ENCODE measurements around the gene LRP1.

Gene LRP1

GRCh38 chr12:57135527-57136326 lies 7.4 kb downstream of the LRP1 start:
- H3K27me3 ChIP-seq (ENCODE audit: low read depth, low read length) = peaks cover 13% of the 10 kb centered on the region
- H3K4me2 ChIP-seq (ENCODE audit: low read length) = no peak overlapping the region
- no peaks in the 10 kb centered on the region for H3K9me3 ChIP-seq (ENCODE audit: insufficient read depth, low read length)
- no peak overlapping the region for H3K27ac ChIP-seq (ENCODE audit: low read length)
- no peak overlapping the region for H3K4me3 ChIP-seq (ENCODE audit: low read length)
- no peak overlapping the region for H3K9ac ChIP-seq (ENCODE audit: low read length)
- H2AFZ ChIP-seq (ENCODE audit: low read depth, low read length) = no peak overlapping the region
- no peaks in the 10 kb centered on the region for H4K20me1 ChIP-seq (ENCODE audit: insufficient read depth, low read length)
- H3K79me2 ChIP-seq (ENCODE audit: low read length) = no peaks in the 10 kb centered on the region
- TF ChIP-seq EZH2phosphoT487 (IDR thresholded peaks at IDR 0.05; ENCODE audit: low read depth) (no peak), CTCF (IDR thresholded peaks at IDR 0.05; ENCODE audit: low read depth, low read length) (no peak)
- peaks cover 6% of the 10 kb centered on the region for H3K4me1 ChIP-seq (ENCODE audit: low read length)
- H3K36me3 ChIP-seq (replicated peaks; ENCODE audit: low read depth, low read length) = no peaks in the 10 kb centered on the region

DNA sequence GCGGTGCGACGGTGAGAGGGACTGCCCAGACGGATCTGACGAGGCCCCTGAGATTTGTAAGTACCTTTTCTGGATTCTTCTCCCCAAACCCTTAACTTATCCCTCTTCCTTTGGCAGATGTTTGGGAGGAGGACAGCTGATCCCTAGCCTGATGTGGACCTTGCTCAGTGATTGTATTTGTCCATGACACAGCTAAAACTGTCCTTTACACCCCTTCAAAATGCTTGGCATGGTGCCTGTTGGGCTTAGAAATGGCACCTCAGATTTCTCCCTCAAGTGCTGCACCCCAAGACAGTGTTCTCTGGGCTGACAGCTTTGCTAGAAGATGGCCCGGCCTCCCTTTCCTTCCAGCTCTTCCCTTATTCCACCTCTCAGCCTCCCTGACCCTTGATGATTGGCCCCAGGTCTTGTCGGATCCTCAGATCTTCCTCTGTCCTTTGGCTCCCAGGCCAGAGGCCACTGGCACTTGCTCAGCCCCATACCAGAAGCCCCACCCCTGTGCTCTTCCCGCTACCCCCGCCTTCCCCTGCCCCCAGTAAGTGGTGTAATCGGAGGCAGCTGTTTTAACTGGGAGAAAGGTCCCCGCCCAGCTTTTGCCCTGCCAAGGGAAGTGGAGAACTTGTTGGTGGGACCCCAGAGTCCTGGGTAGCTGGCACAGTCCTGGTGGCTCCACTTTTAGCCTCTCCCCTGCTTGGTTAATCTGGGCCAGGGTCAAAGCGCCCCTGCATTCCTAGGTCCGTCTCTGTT lies 10.4 kb downstream of the LRP1 start:
- Histone ChIP-seq H3K4me2 (ENCODE audit: low read length) (no peak overlapping the region), H3K79me2 (ENCODE audit: low read length) (no peaks in the 10 kb centered on the region), H3K36me3 (replicated peaks; ENCODE audit: low read depth, low read length) (no peaks in the 10 kb centered on the region), H2AFZ (ENCODE audit: low read depth, low read length) (no peak overlapping the region), H3K4me1 (ENCODE audit: low read length) (no peaks in the 10 kb centered on the region), H3K27ac (ENCODE audit: low read length) (no peak overlapping the region), H4K20me1 (ENCODE audit: insufficient read depth, low read length) (no peaks in the 10 kb centered on the region), H3K4me3 (ENCODE audit: low read length) (no peak overlapping the region), H3K27me3 (ENCODE audit: low read depth, low read length) (0 out of 2 replicates have a peak, but pooled peaks cover 3% of the 10 kb centered on the region), H3K9ac (ENCODE audit: low read length) (no peak overlapping the region), H3K9me3 (ENCODE audit: insufficient read depth, low read length) (no peaks in the 10 kb centered on the region)
- TF ChIP-seq EZH2phosphoT487 (IDR thresholded peaks at IDR 0.05; ENCODE audit: low read depth) (no peak), CTCF (IDR thresholded peaks at IDR 0.05; ENCODE audit: low read depth, low read length) (no peak)

- Histone ChIP-seq H2AFZ (ENCODE audit: low read depth, low read length) (no peak overlapping the region), H4K20me1 (ENCODE audit: insufficient read depth, low read length) (no peaks in the 10 kb centered on the region)
These were observed 11.7 kb downstream of the LRP1 start for GRCh38 chr12:57139796-57140649.

More at GRCh38 chr12:57139796-57140649, 11.7 kb downstream of the LRP1 start:
- Histone ChIP-seq H3K4me3 (ENCODE audit: low read length) (no peak overlapping the region), H3K9ac (ENCODE audit: low read length) (no peak overlapping the region), H3K9me3 (ENCODE audit: insufficient read depth, low read length) (no peaks in the 10 kb centered on the region), H3K36me3 (replicated peaks; ENCODE audit: low read depth, low read length) (no peaks in the 10 kb centered on the region), H3K27ac (ENCODE audit: low read length) (no peak overlapping the region), H3K27me3 (ENCODE audit: low read depth, low read length) (0 out of 2 replicates have a peak, but pooled peaks cover 3% of the 10 kb centered on the region), H3K4me2 (ENCODE audit: low read length) (no peak overlapping the region), H3K4me1 (ENCODE audit: low read length) (no peaks in the 10 kb centered on the region), H3K79me2 (ENCODE audit: low read length) (no peaks in the 10 kb centered on the region)
- TF ChIP-seq EZH2phosphoT487 (IDR thresholded peaks at IDR 0.05; ENCODE audit: low read depth) = no peak
- TF ChIP-seq CTCF (IDR thresholded peaks at IDR 0.05; ENCODE audit: low read depth, low read length) = no peak

All from OCI-LY3 (cell line).